Testis (tissue), 2 donors: Measurements from ENCODE around the gene CRIP2.

Source experiments
- POLR2A ChIP-seq: fragments of 450-650 bp; IDR thresholded peaks from one replicate; pipeline ENCODE4 v1.6.1; 2017; ENCODE audit warnings: antibody characterized with exemption, mild to moderate bottlenecking, moderate library complexity
- TF ChIP-seq, protein P1 (sequence below), 3 experiments: fragments of 450-650 bp in 2 of 3; fragments of 200-600 bp in 1 of 3; sonication (generic) in 1 of 3; IDR thresholded peaks; one replicate each; pipeline ENCODE4 v1.5.1; 2016 to 2019; ENCODE audit warnings: antibody characterized with exemption in 3 of 3, mild to moderate bottlenecking in 2 of 3, moderate library complexity in 1 of 3

DNA sequence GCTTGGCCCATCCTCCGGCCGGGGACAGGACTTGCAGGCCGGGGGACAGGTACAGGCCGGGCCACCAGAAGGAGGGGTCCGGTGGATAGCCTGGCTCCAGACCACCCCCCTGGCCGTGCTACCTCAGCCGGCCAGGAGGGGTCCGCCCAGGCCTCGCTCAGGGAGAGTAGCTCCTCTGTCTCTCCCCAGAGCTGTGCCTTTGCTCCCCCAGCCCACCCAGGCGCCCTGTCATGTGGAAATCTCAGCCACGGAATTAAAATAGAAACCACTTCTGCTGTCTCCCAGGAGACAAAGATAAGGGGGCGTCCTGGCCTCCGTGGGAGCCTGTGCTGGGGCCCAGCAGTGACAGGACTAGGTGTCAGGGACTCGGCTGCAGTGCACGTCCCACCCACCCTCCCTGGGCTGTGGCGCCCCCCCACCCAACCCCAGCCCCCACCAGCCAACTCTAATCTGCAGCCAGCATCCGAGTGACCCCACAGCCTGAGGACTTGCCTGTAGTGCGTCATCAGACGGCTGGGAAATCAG lies 3.3 kb upstream of the CRIP2 start:
- TF ChIP-seq, protein P1, sequence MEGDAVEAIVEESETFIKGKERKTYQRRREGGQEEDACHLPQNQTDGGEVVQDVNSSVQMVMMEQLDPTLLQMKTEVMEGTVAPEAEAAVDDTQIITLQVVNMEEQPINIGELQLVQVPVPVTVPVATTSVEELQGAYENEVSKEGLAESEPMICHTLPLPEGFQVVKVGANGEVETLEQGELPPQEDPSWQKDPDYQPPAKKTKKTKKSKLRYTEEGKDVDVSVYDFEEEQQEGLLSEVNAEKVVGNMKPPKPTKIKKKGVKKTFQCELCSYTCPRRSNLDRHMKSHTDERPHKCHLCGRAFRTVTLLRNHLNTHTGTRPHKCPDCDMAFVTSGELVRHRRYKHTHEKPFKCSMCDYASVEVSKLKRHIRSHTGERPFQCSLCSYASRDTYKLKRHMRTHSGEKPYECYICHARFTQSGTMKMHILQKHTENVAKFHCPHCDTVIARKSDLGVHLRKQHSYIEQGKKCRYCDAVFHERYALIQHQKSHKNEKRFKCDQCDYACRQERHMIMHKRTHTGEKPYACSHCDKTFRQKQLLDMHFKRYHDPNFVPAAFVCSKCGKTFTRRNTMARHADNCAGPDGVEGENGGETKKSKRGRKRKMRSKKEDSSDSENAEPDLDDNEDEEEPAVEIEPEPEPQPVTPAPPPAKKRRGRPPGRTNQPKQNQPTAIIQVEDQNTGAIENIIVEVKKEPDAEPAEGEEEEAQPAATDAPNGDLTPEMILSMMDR (IDR thresholded peaks at IDR 0.05) = no peak
- no peak for TF ChIP-seq POLR2A
